Measurements from ENCODE around the gene NOTUM. TPM values are rescaled to one million over a fixed set of nuclear protein-coding genes. Genes with fewer than 3 reads are reported as not detected.

NOTUM gene
- total and polyA plus RNA-seq, 12 donors: 0.07 to 9.7 (median 0.69) TPM; not detected in 3

DNA sequence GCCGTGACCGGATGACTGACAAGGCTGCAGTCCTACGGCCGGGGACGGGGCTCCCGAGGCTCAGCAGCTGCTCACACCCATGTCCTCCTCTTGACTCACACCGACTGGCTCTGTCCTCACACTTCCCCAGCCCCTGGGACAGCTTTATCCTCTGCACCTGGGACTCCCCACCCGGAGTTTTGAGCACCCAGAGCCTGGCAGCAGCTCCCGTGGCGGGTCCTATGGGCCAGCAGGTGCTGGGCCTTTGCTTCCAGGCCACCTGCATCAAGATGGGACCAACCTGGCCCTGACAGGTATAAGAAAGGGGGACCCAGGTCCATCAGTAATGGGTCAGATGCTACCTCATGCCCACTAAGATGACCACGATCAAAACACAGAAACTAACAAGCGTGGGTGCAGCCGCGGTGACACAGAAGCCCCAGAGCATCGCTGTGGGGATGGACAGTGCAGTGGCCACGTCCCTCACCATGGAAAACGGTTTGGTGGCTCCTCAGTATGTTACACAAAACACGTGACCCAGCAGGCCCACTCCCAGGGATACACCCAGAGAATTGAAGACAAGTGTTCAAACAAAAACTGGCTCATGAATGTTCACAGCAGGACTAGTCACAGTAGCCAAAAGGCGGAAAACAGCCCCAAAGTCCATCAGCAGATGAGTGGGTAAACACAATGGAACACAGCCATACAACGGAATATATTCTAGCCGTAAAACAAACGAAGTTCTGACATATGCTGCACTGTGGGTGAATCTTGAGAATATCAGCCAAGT, 3.3 kb upstream of the NOTUM start:
- DNase-seq: no peak
- no peaks in the 10 kb centered on the region for H3K36me3 ChIP-seq (replicated peaks in 1 of 2)
- intact Hi-C loops (cut with DNase I): no loop called here
- H3K9me3 ChIP-seq (replicated peaks in 1 of 3): no peaks in the 10 kb centered on the region
- H3K4me3 ChIP-seq: no peak overlapping the region
- no peak overlapping the region for H3K27ac ChIP-seq
- 78 to 86% (median 81%) methylated on average over 18 to 22 of the region's 22 CpGs for WGBS, 4 donors
- peaks cover 28% of the 10 kb centered on the region for H3K27me3 ChIP-seq
- TF ChIP-seq, protein P1, sequence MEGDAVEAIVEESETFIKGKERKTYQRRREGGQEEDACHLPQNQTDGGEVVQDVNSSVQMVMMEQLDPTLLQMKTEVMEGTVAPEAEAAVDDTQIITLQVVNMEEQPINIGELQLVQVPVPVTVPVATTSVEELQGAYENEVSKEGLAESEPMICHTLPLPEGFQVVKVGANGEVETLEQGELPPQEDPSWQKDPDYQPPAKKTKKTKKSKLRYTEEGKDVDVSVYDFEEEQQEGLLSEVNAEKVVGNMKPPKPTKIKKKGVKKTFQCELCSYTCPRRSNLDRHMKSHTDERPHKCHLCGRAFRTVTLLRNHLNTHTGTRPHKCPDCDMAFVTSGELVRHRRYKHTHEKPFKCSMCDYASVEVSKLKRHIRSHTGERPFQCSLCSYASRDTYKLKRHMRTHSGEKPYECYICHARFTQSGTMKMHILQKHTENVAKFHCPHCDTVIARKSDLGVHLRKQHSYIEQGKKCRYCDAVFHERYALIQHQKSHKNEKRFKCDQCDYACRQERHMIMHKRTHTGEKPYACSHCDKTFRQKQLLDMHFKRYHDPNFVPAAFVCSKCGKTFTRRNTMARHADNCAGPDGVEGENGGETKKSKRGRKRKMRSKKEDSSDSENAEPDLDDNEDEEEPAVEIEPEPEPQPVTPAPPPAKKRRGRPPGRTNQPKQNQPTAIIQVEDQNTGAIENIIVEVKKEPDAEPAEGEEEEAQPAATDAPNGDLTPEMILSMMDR (IDR thresholded peaks at IDR 0.05): no peak
- no peak for TF ChIP-seq POLR2A (IDR thresholded peaks at IDR 0.05)
- H3K4me1 ChIP-seq (replicated peaks in 1 of 2): peaks cover 27% of the 10 kb centered on the region in 2 donors

- H3K36me3 ChIP-seq (replicated peaks in 1 of 2): no peaks in the 10 kb centered on the region
- WGBS, 4 donors: 70 to 76% (median 74%) methylated on average over 19 to 37 of the region's 37 CpGs
- H3K9me3 ChIP-seq (replicated peaks in 1 of 3): no peaks in the 10 kb centered on the region
- peaks cover 20 to 21% of the 10 kb centered on the region in 2 donors for H3K4me1 ChIP-seq (replicated peaks in 1 of 2)
- no peak overlapping the region for H3K4me3 ChIP-seq
- intact Hi-C loops (cut with DNase I): no loop called here
- no peak for DNase-seq
- H3K27me3 ChIP-seq: peaks cover 35% of the 10 kb centered on the region
- no peak overlapping the region for H3K27ac ChIP-seq
- no peak for TF ChIP-seq POLR2A (IDR thresholded peaks at IDR 0.05)
- TF ChIP-seq, protein P1 (IDR thresholded peaks at IDR 0.05): no peak
Observed at GRCh38 chr17:81962499-81963441, 1.8 kb upstream of the NOTUM start.

- peaks cover 35% of the 10 kb centered on the region for H3K27me3 ChIP-seq
- H3K4me1 ChIP-seq (replicated peaks in 1 of 2): peaks cover 10 to 12% of the 10 kb centered on the region in 2 donors
- no peaks in the 10 kb centered on the region for H3K9me3 ChIP-seq (replicated peaks in 1 of 3)
- H3K4me3 ChIP-seq: no peak overlapping the region
- intact Hi-C loops (cut with DNase I): loop anchor here in 1 of 2 donors (2.0 kb wide), 1 partner anchor 59 kb away; no protein-coding TSS in a partner anchor
- WGBS, 4 donors: 14 to 66% (median 43%) methylated on average over 9 to 82 of the region's 82 CpGs
- H3K27ac ChIP-seq: no peak overlapping the region
- H3K36me3 ChIP-seq (replicated peaks in 1 of 2): no peaks in the 10 kb centered on the region
- no peak for DNase-seq
- no peak for TF ChIP-seq POLR2A (IDR thresholded peaks at IDR 0.05)
- TF ChIP-seq, protein P1 (IDR thresholded peaks at IDR 0.05): no peak
Observed at GRCh38 chr17:81961521-81962498, 823 bp upstream of the NOTUM start.
